Inflammatory macrophage treated with lipopolysaccharide for 4 hours (primary cell): ENCODE results near the gene ADARB2.

Experiments
- DNase-seq: peaks from one replicate; pipeline ENCODE4 v3.0.0-alpha.2; 2020

Gene ADARB2

DNA sequence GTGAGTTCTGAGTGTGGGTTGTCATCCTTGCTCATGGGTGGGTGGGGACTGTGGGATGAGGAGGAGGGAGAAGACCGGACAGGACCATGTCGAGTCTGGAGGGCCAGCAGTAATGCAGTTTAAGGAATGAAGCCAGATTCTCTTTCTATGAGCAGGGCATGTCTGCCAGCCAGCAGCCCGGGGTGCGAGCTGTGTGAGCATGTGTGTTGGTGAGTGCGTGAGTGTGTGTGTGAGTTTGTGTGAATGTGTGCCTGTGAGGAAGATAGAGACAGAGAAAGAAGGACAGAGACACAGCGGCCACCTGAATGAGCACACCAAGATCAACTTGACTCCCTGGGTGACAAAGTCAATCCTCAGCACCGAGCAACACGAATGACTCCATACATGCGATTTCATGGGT, 52.3 kb downstream of the ADARB2 start:
- DNase-seq = no peak

DNA sequence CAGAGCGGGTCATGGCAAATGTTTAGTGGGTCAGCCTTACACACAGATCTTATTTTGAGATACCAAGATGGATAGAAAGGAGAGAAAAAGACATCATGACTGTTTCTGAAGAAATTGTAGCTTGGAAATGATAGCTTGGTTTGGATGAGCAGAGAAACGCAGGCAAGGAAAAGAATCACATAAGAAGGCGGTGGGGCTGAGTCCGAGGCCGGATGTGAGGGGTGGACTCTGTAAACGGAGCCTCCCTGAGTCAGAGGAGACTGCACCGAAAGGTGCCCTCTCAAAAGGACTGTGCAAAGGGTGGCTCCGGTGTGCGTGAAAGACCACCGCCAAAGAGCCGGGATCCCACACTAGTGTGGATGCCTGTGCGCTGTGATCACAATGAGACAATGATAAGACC, 53.7 kb downstream of the ADARB2 start:
- no peak for DNase-seq

DNA sequence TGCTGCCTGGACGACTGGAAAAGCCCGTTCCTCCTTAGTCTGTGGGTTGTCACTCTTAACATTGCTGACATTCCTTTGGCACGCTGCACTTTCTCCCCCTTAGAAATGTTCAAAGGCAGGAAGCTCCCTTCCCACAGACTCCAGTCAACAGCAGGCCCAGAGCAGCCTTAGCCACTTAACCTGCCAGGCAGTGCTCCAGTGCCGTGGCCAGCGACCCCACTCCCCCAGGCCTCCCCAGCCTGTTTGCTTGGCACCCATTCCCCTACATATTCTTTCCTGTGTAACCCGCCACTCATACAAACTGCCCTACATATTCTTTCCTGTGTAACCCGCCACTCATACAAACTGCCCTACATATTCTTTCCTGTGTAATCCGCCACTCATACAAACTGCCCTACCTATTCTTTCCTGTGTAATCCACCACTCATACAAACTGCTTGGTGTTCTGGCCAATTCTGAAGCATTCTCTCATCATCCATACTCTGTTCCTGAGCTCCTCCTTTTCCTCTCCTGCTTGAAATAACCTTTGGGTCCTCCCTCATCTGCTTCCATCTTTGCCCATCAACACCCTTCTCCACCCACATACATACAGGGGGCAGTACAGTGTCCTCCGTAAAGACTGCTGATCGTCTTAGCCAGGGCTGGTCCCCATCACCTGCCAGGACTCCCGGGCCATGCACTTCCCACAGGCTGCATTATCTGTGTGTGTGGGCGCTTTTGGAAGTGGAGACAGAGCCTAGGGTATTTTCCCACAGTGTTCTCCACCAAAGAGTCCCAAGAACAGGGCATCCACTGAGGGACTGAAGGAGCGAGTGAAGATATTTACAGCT, 57.3 kb downstream of the ADARB2 start:
- DNase-seq = no peak

DNA sequence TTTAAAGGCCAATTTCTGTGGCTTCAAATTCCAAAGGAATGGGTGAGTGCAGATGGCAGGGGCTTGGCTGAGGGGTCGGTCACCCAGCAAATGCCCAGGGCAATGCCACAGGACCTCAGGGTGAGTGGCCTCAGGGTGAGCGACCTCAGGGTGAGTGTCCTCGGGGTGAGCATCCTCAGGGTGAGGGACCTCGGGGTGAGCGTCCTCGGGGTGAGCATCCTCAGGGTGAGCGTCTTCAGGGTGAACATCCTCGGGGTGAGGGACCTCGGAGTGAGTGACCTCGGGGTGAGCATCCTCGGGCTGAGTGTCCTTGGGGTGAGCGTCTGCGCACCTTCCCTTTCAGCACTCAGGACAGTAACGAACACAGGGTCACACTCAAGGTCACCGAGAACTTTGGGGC, 59.2 kb downstream of the ADARB2 start:
- DNase-seq = no peak

DNA sequence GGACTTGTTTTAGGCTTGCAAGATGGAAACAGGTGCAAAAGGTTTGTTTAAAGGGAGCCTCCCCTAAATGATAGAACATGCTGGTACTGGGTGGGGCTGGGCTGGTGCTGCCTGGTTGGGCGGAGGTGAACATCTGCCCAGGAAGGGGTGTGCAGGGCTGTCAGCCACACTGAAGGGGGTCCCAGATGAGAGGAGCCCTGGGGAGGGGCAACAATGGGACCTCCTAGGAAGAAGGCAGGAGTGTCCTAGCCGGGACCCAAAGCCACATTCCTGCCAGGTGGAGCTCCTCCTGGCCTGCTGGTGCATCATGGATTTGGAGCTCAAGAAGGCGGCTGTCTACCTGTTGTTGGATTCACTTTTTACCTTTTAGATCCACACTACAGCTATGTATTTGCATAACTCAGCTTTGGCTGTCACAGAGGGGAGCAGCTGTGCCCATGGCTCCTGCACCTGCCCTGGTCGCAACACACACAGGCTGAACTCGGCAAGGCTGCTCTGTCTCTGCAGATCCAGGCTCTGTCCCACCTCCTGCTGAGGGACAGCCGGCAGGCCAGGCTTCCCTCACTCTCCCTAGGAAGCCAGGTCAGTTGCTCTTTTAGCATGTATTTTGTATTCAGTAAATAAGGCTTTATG, 59.9 kb downstream of the ADARB2 start:
- DNase-seq = no peak

DNA sequence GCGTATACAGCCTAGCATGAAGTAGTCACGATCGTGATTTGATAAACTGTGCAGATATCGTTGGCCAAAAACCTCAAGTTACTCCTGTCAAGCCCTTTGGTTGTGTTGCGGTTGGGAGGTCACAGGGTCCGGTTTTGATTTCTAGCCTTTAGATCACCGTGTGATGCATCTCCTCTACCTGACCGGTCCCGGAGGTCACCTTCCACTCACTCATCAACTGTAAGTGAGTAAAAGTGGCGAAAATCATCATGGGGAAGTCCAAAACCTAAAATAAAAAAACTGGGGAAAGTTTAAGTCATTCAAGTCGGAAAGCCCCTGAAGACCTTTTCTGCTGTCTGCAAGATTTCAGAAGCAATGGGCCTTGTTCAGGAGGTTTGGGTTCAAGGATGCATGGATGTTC, 62.8 kb downstream of the ADARB2 start:
- no peak for DNase-seq

DNA sequence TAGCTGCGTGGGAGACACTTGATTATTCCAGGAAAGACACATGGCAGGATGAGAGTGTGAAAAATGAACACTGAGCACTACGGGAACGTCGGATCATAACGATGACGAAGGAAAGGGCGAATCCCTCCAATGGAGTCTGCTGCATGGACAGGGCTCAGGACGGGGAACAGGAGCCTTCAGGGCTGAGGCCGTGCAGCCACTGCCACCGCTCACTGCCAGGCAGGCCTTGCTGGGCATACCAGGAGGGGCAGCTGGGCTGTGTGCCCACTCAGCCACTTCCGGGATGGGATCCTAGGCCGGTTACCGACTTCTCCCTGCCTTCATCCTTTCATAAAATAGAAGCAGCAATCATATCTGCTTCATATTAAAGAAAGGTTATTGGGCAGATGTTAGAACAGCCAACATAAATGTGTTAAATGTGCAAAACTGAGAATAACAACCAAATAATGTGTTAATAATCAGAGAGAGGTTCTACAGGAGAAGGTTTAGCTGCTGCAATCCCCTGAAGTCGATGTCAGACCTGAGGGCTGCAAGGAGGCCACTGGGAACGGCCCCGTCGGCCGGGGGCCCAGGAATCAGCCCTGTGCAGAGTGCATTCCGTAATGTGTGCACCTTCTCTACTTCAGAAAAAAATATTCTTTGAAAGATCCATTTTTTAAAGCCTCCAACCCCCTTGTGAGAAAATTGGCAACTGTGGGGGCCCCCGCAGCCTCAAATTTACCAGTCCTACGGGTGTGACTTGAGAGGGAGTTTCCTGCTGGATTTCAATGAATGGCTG, 63.6 kb downstream of the ADARB2 start:
- DNase-seq = no peak

DNA sequence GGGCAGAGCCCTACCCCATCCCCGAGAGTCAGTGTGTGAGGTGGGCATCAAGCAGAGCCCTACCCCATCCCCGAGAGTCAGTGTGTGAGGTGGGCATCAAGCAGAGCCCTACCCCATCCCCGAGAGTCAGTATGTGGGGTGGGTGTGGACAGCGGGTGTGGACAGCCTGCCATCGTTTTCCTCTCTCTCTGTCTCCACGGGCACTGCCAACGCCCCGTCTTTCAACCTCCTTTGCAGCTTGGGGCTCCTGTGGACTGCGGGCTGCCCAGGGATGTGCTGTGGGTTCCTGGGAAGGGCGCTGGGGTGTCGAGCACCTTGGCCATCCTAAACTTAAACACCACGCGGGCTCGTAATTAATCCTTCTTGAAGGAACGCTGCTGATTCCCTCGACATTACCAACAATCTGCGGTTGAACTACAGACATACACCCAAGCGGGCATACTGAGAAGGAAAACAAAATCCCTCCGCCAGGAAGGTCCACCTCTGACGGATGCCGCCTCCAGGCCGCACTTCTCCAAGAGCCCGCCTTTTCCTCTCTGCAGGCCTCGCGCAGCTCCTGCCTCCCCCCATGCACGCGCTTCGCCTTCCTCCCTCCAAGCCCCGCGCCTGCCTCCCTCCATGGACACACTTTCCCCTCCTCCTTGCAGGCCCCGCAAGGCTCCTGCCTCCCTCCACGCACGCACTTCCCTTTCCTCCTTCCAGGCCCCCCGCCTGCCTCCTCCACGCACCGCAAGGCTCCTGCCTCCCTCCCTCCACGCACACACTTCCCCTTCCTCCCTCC, 65.1 kb downstream of the ADARB2 start:
- DNase-seq = no peak

DNA sequence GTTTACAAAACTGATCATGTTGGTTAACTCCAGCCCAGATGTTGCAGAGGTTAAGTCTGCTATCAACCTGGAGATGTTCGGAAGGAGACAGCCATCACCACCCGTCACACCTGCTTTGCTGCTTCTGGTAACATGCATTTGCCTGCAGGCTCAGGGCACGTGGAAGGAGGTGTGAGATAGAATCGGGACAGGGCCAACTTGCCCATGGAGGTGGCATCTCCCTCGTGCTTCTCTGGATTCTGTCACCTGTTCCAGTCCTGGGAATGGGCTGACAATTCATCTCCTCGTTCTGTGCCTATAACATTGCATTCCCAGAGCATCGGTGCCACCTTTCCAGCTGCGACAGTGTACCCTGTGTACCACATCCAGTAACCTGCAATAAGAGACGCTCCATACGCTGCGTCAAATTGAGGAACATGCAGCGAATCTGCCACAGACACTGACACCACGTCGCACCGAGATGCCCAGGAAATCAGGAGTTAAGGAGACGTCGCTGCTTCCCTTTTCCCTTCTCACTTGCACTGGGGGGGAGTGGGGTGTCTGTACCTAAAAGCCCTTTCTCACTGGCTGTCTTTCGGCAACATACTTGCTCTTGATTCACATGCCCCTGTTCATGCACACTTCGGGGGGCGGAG, 65.8 kb downstream of the ADARB2 start:
- DNase-seq = no peak

DNA sequence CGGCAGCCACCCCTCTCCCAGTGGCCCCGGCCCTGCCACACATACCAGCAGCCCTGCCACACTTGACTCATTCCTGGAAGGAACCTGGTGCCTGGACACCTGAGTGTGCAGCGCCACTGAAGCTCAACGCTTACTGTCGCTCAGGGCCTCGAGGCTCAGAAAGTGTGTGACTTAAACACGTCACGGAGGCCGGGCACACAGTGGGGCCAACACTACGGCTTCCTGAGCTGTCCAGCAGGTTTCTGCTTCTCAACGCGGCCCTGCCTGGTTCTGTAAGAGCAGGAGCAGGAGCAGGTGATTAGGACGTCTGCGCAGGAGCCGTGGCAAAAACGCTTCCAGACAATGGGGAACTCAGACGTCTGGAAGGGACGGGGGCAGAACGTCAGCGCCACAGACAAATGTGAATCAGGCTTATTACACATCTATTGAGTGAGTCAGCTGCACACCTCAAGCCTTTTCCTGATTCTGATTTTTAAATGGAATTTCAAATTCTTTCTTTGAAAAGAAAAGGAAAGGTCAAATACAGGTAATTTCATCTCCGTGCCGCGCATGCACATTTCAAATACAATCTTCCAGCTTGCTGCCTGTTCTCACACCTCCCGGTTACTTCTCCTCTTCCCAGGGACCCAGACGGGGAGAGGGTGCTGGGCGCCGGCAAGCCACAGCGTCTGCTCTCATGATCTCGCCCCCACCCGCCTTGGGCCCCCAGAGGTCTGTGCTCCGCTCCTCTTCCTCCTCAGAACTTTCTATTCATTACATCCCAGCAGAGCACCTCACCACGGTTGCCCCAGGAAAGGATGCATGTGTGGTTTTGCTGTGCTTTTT, 66.6 kb downstream of the ADARB2 start:
- DNase-seq = no peak

DNA sequence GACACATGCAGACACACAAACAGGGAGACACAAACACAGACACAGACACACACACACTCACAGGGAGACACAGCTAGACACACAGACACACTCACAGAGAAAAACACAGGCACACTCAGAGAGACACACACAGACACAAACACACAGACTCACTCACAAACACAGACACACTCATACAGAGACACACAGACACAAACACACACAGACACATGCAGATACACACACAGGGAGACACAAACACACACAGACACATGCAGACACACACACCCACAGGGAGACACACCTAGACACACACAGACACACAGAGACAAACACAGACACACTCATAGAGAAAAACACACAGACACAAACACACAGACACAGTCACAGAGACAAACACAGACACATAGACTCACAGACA, 67.9 kb downstream of the ADARB2 start:
- DNase-seq = no peak

DNA sequence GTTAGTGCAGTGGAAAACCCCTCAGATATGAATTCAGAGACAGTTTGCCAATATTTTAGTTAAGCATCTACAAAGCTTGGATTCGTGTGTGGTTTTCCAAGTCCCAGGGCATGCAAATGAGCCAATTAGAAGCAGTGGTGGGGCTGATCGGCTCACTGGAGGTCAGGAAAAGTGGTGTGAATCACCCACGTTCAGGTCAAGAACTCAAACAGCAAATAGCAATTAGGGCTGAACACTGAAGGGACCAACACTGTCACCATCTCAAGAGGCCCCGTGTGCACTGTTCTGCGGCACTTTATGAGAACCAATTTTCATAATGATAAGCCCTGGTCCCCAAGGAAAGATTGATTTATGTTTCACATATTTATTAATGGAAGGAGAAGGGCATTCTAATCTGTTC, 68.9 kb downstream of the ADARB2 start:
- DNase-seq = no peak

DNA sequence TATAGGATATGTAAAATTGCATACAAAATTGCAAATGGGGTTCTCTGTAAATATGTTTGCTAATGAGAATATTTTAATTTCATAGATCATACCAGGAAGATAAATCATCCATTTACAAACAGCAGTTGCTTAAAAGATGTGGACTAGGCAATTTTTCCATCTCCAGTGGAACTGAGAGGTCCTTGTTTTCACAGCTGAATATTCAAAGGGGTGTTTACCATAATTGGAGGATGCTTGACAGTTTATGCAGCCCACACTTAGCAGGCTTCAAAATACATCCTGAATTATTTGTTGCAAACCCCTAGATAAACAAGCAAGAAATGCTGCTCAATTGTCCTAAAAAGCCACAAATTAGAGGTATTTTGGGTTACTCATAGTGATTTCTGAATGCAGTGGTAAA, 69.9 kb downstream of the ADARB2 start:
- no peak for DNase-seq

DNA sequence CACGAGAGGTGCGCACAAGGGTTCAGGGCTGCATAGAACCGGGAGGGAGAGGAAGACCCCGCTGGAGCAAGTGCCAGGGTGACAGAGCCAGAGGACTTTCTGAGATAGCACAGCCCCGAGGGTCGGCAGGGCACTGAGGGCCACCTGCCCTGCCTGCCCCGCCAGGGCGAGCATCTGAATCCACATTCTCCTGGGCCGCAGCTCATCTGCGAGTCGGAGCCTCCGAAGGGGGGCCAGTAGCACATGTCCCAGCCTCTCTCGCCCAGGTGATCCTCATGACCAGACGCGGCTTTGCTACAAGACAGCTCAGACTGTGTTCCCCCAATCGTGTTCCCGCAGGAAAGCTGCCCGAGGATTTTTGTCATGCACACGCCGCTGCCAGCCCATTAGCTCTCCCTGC, 71.2 kb downstream of the ADARB2 start:
- DNase-seq = no peak

DNA sequence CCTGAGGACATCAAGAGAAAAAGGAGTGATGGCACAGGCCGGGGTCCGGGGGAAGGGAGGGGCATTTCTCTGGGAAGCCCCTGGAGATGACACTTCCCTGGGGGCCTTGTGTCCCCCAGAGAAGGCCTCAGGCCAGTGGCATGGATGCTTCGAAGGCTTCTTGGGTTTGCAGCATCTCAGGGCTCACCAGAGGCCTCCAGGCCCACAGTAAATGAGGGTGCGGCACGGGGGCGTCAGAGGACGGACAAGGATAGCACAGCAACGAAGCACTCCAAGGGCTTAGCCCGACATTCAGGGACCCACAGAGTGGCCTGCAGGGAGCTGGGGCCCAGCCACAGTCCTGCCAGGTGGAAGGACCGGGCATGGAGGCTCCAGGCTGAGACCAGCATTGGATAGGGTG, 71.6 kb downstream of the ADARB2 start:
- DNase-seq = no peak

DNA sequence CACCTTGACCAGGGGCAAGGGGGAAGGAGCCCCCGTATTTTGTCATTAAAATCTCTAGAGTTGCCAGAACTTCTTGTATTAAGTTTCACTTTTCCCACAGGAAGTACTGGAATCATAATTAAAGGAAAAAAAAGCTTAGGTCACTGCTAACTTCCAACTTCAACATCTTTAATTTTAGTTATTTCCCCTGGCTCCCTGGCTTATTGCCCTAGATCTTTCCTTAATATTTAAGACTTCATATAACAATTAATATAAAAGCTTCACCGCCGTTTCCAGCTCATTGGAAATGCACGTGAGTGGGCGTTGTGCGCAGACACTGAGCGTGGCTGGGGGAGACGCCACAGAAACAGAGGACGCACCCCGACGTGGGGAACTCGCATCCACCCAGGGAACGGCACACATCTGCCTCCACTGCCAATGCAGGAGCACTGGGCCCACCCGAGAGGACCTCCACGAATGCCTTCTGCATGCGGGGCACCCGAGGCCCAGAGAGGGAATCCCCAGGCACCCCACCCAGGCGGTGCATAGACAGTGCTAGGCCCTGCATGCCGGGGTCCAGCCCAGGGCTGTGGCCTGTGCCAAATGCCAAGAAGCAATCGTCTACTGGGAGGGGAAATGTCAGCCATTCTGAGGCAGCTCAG, 72.2 kb downstream of the ADARB2 start:
- no peak for DNase-seq

DNA sequence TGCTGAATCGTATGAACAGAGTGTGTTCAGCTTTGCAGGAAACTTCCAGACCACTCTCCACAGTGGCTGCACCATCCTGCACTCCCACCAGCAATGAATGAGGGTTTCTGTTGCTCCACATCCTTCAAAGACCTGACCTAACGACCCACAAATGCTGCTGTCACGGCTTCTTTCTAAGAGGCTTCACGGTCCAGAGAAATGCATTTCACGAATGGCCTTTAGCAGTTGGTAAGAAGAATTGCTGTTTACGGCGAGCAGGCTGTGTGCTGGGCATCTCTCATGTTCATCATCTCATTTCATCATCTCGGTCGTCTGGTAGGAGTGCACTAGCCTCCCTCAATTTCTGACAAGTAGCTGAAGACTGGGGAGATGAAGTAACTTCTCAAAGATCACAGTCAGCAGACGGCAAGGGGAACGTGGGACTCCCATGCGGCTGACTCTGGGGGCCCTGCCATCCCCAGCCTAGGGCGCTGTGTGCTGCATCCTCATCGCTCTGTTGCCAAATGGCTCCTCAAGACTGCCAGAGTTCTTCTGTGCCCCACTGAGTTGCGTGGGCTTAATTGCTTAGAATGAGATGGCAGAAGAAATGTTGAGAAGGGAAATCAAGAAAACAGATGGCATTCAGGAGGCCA, 72.9 kb downstream of the ADARB2 start:
- DNase-seq = no peak

DNA sequence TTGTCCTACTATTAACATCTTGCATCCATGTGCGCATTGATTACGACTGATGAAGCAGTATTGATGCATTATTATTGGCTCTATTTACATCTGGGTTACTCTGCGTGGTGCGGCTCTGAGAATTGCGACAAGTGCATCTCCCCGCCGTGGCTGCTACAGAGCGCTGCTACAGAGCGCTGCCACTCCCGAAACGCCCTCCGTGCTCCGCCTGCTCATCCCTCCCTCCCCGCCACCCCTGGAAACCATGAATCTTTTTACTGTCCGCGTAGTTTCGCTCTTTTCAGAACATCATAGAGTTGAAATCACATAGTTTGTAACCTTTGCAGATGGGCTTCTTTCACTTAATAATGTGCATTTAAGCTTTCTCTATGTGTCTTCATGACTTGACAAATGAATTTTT, 74.1 kb downstream of the ADARB2 start:
- no peak for DNase-seq

DNA sequence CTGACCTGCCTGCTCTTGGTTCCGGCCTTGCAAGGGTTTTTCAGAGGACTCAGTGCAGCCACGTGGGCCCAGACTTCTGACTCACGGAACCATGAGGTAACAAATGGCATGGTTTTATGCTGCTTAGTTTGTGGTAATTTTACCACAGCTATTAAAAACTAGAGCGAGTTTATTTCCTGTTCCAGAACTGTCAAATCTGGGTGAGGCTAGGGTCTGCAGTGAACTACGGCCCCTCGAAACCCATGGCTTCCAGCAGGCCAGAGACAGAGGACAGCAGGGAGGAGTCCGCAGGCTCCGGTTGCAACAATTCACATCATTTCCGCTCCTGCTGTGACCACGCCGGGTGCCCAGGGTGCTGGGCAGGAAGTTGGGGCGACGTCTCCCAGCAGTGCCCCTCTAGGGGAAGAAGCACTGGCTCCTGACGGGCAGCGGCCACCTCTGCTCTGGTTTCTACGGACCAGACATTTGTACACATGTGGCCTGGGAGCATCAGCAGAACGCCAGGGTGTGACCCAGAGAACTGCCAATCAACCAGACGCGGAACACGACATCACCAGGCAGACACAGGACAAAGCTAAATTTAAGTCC, 74.8 kb downstream of the ADARB2 start:
- no peak for DNase-seq

DNA sequence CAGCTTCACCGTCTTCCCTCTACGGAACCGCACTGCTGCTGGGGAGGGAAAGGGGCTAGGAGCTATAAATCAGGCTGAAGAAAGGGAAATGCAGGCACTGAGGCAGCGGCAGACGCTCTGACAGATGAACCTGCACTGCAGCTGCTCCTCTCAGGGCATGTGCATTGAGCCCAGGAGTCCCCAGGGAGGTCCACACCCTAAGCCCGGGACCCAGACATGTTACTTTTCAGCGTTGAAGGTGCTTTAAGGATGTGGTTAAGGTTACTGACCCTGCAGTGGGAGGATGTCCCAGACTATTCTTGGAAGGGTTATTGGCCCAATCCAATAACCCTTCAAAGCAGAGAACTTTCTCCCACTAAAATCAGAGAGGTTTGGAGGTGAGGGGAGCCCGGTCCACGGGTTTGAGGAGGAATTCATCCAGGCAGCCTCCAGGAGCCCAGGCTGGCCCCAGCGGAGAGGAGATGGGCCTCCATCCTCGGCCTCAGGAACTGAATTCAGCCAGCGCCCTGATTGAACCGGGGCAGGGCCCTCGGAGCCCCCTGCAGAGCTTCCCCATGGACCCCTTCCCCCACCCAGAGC, 75.4 kb downstream of the ADARB2 start:
- DNase-seq = no peak
